Activated effector memory CD4-positive, alpha-beta T cell treated with Interleukin-2 at 50 U/mL for 16 hours (primary cell): ENCODE measurements around the gene NPY.
"Not testable (repeated sequence)": the region's sequence is repeated elsewhere in the genome, so short reads cannot be mapped to it uniquely, and the experiment has no call there.

Source experiments
- DNase-seq: peaks from one replicate; pipeline ENCODE4 v3.0.0-alpha.2; 2020

The NPY gene

GRCh38 chr7:24283897-24284698 lies at the start of gene NPY:
NPY (plus strand) TSS chr7:24284190; CDS start chr7:24285241, 1,051 bp downstream.
- DNase-seq, result no peak

DNA sequence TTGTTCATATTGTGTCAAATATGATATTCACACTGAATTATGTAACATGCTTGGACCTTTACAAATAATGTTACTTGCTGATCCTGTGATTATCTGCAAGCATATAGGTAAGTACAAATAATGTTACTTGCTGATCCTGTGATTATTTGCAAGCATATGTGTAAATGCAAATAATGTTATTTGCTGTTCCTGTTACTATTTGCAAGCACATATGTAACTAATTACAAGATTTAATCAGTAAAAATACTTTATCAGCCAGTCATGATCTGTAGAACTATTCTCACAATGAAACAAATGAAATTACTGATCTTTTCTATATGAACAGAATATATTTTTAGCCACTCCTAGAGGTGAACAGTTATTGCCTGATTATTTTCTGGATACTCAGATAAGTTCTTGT lies 44.7 kb upstream of the NPY start:
- DNase-seq, result no peak

- no peak for DNase-seq
Observed at GRCh38 chr7:24241206-24241605, 42.8 kb upstream of the NPY start.

GRCh38 chr7:24244554-24244953 lies 39.4 kb upstream of the NPY start:
- DNase-seq, result no peak

DNA sequence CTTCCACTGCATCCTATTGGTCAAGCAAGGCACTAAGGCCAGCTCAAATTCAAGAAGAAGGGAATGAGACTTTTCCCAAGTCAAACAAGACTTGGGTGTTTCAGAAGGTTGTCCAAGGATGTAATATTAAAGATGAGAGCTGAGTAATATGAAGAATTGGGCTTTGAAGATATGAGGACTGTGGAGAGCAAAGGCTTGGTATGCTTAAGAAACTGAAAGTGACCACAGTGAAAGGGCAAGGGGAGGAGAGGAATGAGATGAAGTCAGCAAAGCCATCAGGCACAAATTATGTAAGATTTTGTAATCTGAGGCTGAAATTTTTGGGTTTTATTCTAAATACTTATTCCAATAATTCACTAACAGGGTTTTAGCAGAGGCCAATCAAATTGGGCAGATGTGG lies 38.6 kb upstream of the NPY start:
- no peak for DNase-seq

DNA sequence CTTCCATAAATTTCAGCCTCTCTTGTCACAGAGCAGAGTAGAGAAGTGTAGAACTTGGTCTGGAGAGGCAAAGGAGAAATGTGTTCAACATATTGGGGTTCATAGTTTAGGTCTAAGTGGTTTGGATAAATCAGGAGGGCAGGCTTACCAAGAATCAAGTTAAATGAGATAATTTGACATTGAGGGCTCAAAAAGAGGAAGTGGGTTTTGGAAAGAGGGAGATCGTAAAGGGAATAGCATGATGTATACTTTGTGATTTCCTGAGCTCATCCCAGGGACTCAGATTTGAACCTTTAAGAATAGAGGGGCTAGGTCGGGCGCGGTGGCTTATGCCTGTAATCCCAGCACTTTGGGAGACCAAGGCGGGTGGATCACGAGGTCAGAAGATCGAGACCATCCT lies 34.7 kb upstream of the NPY start:
- DNase-seq, result no peak

GRCh38 chr7:24251568-24251967 lies 32.4 kb upstream of the NPY start:
- no peak for DNase-seq

GRCh38 chr7:24255139-24255538 lies 28.9 kb upstream of the NPY start:
- DNase-seq, result no peak

- DNase-seq, result not testable (repeated sequence)
Observed at GRCh38 chr7:24258324-24258723, 25.7 kb upstream of the NPY start.

DNA sequence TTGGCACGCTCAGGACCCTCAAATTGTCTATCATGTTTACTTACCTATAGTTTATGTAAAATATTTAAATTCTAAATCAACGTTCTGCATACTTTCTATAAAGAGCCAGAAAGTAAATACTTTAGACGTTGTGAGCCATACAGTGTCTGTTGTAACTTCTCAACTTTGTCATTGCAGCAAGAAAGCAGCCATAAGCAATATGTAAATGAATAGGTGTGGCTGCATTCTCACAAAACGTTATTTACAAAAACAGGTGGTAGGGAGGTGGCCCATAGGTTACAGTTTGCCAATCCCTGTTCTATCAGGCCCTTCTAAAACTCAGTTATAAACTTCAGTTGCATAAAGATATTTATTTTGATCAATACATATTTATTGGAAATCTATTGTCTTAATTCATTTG lies 12.1 kb upstream of the NPY start:
- DNase-seq, result no peak

- no peak for DNase-seq
Observed at GRCh38 chr7:24279512-24279911, 4.5 kb upstream of the NPY start.

DNA sequence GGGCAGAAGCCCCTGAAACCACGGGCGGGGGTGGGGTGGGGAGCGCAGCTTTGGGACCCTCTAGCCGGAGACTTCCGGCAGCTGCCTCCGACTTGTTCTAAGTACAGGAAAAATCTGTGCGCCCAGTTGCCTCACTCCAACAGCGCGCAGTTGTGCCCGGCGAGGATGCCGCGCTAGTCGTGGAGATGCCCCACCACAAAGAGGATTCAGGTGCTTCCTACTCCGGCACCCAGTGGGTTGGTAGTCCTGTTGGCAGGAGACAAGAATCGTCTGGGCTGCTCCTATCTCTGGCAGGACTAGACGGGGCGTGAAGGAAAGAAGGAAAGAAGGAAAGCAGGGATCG lies 465 bp upstream of the NPY start:
- no peak for DNase-seq

DNA sequence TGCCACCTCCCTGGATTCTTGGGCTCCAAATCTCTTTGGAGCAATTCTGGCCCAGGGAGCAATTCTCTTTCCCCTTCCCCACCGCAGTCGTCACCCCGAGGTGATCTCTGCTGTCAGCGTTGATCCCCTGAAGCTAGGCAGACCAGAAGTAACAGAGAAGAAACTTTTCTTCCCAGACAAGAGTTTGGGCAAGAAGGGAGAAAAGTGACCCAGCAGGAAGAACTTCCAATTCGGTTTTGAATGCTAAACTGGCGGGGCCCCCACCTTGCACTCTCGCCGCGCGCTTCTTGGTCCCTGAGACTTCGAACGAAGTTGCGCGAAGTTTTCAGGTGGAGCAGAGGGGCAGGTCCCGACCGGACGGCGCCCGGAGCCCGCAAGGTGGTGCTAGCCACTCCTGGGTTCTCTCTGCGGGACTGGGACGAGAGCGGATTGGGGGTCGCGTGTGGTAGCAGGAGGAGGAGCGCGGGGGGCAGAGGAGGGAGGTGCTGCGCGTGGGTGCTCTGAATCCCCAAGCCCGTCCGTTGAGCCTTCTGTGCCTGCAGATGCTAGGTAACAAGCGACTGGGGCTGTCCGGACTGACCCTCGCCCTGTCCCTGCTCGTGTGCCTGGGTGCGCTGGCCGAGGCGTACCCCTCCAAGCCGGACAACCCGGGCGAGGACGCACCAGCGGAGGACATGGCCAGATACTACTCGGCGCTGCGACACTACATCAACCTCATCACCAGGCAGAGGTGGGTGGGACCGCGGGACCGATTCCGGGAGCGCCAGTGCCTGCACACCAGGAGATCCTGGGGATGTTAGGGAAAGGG lies 913 bp downstream of the NPY start:
- DNase-seq, result no peak

DNA sequence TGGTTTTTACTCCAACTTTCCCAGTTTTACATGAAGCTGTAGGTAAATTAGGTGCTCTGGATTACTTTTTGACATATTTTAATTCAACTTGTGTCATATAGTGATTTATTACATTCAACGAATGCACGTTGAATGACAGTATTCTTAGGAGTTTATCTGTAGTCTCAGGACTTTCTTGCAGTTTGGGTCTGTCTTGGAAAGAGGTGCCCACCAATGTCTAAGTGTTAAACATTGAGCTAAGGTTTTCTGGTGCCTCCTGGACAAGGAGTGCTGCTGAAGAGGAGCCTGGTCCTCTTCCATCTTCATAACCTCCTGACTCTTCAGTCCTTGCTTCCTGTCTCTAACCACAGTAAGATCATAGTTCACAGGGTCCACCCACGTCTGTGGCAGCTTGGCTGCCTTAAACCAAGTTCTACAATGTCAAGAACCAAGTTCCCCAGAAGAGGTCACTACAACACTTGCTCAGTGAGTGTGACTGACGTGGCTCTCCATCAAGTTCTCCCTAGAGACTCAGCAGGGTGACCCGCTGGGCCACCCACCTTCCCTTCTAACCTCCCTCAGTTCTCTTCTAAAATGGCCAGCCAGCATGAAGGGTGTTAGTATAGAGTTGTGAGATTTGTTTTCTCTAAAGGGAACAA lies 6.1 kb downstream of the NPY start:
- DNase-seq, result no peak

DNA sequence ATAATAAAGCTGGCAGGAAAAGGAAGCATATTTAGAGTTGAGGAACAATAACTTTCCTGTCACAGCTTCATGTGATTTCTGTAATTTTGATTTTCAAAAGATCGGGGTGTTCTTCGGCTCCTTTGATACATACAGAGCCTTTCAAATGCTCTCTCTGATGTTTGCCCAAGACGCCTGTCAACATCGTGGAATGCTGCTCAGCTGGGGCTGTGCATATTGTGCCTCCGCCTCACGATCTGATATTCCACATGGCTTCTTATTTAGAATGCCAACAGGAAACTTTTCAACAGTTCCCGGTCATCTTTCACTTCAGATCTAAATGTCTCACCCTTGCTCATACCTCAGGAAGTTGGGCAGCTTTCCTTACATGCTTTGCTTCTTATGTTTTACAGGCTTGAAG lies 7.3 kb downstream of the NPY start:
- no peak for DNase-seq

- DNase-seq, result no peak
Observed at GRCh38 chr7:24297362-24297761, 13.4 kb downstream of the NPY start.

DNA sequence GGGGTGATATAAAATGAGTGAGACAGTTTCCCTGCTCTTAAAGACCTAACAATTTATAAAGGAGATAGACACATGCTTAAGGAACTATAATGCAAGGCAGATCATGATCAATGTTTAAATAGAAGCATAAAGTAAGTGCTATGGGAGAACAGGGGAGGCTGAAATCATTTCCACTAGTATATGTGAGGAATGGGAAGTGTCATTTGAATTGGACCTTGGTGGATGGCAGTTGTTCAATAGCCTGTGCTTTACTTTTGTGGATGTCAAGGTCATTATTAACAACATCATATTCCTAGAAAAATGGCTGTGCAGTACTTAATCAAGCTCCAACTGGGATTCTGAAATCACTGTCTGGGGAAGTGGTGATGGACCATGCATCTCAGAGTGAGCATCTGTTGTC lies 14.7 kb downstream of the NPY start:
- DNase-seq, result no peak

- no peak for DNase-seq
Observed at GRCh38 chr7:24299192-24299591, 15.2 kb downstream of the NPY start.

GRCh38 chr7:24301703-24302102 lies 17.7 kb downstream of the NPY start:
- DNase-seq, result no peak

DNA sequence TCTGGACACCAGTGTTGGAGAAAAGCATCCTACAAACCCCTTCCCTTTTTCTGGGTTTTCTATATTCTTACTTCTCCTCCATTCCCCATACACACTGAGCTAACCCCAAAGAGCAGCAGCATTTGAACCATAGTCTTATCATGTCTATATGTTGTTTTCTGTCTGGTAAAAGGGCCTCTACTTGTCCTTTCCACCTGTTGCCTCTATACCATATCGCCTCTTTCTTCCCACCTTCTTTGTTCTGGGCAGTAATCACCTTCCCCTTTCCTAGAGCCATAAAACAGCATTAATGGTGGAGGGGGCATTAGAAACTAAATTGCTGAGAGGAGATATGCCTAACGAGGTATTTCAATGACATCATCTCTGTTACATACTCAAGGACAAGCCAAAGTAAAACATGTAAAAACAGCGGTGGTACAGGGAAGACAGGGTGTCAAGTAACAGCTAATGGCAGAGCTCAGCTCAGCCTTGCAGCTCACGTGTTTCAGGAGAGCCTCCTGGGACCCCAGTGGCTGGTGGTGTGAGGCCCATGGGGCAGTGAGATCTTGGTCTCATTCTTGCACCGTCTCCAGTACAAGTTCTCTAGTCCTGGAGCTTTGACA lies 20.6 kb downstream of the NPY start:
- no peak for DNase-seq

DNA sequence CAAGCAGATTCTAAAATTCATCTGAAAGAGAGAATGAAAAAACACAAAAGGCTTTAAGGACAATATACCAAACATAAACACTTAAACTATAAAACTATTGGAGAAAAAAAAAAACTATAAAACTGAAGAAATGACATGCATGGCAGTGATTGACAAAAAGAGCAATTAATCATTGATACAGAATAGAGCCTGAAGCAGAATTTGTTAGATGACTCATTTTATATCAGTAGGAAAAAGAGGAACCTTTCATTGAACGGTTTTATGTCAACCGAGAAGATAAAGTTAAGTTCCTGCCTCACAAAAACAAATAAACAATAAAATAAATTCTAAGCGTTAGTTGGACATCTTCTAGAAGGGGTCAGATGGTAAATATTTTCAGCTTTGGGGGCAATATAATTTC lies 23.3 kb downstream of the NPY start:
- DNase-seq, result no peak

DNA sequence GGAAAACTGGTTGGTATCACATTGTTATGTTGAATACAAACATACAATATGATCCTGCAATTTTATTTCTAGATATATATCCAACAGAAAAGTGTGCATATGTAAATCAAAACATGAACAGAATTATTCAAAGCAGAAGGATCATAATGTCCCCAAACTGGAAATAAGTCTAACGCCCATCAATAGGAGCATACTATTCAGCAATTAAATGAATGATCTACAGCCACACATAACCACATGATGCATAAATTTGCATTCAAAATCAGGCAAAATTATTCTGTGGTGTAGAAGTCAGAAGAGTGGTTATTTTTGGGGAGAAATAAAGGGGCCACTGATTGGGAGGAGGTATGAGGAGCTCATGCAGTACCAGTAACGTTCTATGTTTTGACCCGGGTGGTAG lies 28.6 kb downstream of the NPY start:
- no peak for DNase-seq

- DNase-seq, result no peak
Observed at GRCh38 chr7:24313777-24314176, 29.8 kb downstream of the NPY start.

- no peak for DNase-seq
Observed at GRCh38 chr7:24316340-24316739, 32.4 kb downstream of the NPY start.
